Testis (tissue), 3 donors: ENCODE results near the gene TCEAL9. TPM values are rescaled to one million over a fixed set of nuclear protein-coding genes. Genes with fewer than 3 reads are reported as not detected.

ENCODE experiments used
- DNase-seq: peaks from one replicate; pipeline ENCODE4 v3.0.0-alpha.2; 2019
- H3K27ac ChIP-seq, 2 donors: fragments of 200-600 bp; sonication (generic); one replicate each; pipeline ENCODE4 v1.5.1; 2019
- H3K27me3 ChIP-seq: fragments of 200-600 bp; sonication (generic); one replicate; pipeline ENCODE4 v1.5.1; 2019
- H3K36me3 ChIP-seq: fragments of 200-600 bp; sonication (generic); one replicate; pipeline ENCODE4 v1.5.1; 2017; ENCODE audit warnings: low read depth; ENCODE audit errors: missing control alignments
- H3K4me1 ChIP-seq: fragments of 200-600 bp; sonication (generic); one replicate; pipeline ENCODE4 v1.5.1; 2019
- H3K4me3 ChIP-seq, 2 donors: fragments of 200-600 bp; sonication (generic); one replicate each; pipeline ENCODE4 v1.5.1; 2017 to 2019
- H3K9me3 ChIP-seq: fragments of 200-600 bp; sonication (generic); one replicate; pipeline ENCODE4 v1.5.1; 2017
- POLR2A ChIP-seq: fragments of 450-650 bp; IDR thresholded peaks from one replicate; pipeline ENCODE4 v1.6.1; 2017; ENCODE audit warnings: antibody characterized with exemption, mild to moderate bottlenecking, moderate library complexity
- WGBS, 2 donors: methylation state at CpG; one replicate each; pipeline ENCODE4 v1.1.5; 2018; 5-methylcytosine and 5-hydroxymethylcytosine counted together
- intact Hi-C: fragments of 100-400 bp; cut with DNase I; formaldehyde crosslinking; loops from one replicate; pipeline ENCODE4 v1.15.1; 2023; ENCODE audit warnings: low total_unique reads
- polyA plus RNA-seq: library from polyadenylated mRNA; stranded (reverse); fragments of 350-450 nt; fragmentation: Illumina TruSeq; extraction: RNeasy Lipid Tissue Mini Kit (QIAGEN cat#74804); gene quantifications from one replicate; pipeline ENCODE4 v1.2.3, GENCODE V29; 2014; ENCODE audit warnings: low read depth, low replicate concordance; ENCODE audit not compliant: insufficient read depth
- total RNA-seq, 2 donors: library from RNA; depleted of rRNA; stranded (reverse); fragments of >200 nt; gene quantifications; one replicate each; pipeline ENCODE4 v1.2.3, GENCODE V29; 2016
- TF ChIP-seq, protein P1 (sequence below), 3 experiments: fragments of 450-650 bp in 2 of 3; fragments of 200-600 bp in 1 of 3; sonication (generic) in 1 of 3; IDR thresholded peaks; one replicate each; pipeline ENCODE4 v1.5.1; 2016 to 2019; ENCODE audit warnings: antibody characterized with exemption in 3 of 3, mild to moderate bottlenecking in 2 of 3, moderate library complexity in 1 of 3

TCEAL9 gene
- total and polyA plus RNA-seq, 3 donors from 2014 or later = 74.9 to 99.7 (median 99.4) TPM

DNA sequence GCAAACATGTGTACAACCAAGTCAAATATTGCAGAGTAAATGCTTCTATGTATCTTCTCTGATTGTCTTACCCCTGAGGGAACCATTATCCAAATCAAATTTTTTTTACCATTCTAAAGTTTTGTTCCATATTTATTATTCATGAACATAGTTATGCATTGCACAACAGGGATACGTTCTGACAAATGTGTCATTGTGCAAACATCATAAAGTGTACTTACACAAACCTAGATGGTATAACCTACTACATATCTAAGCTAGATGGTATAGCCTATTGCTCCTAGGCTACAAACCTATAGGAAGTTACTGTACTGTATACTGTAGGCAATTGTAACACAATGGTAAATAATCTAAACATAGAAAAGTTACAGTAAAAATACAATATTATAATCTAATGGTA lies 43.4 kb downstream of the TCEAL9 start:
- Histone ChIP-seq H3K27me3 (no peaks in the 10 kb centered on the region), H3K27ac (no peak overlapping the region), H3K9me3 (no peaks in the 10 kb centered on the region), H3K4me3 (no peak overlapping the region), H3K36me3 (no peaks in the 10 kb centered on the region), H3K4me1 (no peaks in the 10 kb centered on the region)
- WGBS, 2 donors = 63 to 94% methylated on average over 1 of the region's 1 CpG
- intact Hi-C loops = no loop called here
- TF ChIP-seq, protein P1, sequence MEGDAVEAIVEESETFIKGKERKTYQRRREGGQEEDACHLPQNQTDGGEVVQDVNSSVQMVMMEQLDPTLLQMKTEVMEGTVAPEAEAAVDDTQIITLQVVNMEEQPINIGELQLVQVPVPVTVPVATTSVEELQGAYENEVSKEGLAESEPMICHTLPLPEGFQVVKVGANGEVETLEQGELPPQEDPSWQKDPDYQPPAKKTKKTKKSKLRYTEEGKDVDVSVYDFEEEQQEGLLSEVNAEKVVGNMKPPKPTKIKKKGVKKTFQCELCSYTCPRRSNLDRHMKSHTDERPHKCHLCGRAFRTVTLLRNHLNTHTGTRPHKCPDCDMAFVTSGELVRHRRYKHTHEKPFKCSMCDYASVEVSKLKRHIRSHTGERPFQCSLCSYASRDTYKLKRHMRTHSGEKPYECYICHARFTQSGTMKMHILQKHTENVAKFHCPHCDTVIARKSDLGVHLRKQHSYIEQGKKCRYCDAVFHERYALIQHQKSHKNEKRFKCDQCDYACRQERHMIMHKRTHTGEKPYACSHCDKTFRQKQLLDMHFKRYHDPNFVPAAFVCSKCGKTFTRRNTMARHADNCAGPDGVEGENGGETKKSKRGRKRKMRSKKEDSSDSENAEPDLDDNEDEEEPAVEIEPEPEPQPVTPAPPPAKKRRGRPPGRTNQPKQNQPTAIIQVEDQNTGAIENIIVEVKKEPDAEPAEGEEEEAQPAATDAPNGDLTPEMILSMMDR (IDR thresholded peaks at IDR 0.05) = no peak
- DNase-seq = no peak

DNA sequence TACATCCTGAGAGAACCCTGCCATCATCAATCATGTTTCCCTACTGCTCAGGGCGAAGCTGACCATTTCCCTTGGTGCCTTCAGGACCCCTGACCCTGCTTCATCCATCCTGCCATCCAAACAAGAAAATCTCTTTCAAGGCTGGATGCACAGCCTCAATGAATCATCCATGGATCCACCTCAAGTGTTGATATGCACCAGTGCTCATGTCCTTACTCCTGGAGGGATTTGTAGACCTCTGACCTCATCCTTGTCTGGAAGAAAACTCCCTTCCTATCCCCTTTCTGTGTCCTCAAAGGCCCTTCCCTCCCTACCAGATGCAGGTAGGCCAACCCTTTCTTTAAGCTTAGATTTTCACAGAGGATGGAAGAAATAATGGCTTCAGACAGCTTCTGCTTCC lies 44.6 kb downstream of the TCEAL9 start:
- Histone ChIP-seq H3K9me3 (no peaks in the 10 kb centered on the region), H3K4me3 (no peak overlapping the region), H3K4me1 (no peaks in the 10 kb centered on the region), H3K27me3 (no peaks in the 10 kb centered on the region), H3K36me3 (no peaks in the 10 kb centered on the region), H3K27ac (no peak overlapping the region)
- 67% methylated on average over 1 of the region's 1 CpG for WGBS, 2 donors
- TF ChIP-seq POLR2A = no peak
- TF ChIP-seq, protein P1 (IDR thresholded peaks at IDR 0.05) = no peak
- intact Hi-C loops = no loop called here
- DNase-seq = no peak

DNA sequence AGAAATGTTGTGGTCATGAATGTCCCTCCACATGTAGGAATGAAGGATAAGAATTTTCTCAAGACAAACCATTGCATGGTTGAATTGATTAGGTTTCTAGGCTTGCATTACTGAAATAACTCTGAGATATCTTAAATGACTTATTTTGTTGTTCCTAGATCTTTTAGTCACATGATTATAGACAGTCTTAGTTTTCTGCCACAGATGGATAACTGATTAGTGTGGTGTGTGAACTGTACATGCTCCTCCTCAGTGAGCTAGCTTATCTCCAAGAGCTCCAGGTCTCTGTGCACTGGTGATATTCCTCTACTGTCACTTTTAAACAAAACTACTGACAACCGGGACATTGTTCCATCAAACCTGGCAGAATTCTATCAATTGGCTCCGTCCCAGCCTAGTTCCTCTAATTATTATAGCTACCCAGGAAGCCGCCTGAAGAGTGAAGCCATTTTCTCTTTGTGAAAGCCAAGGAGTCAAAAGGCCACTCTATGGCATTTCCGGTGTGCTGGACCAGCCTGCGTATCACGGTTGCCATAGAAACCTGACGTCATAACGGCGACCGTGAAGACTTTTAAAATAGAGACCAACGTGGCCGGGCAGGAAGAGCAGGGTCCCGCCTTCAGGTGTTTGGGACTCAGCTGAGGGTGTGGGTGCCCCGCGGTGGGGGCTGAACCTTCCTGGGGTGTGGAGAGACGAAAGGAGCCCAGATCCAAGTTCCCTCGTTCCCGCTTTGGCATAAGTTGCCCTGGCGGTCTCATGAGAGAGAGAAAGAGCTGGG lies 48.1 kb downstream of the TCEAL9 start:
- peak overlapping the region; percentile 36 to 59 for H3K27ac ChIP-seq
- 0 to 1% methylated on average over 1 to 15 of the region's 19 CpGs for WGBS, 2 donors
- no peaks in the 10 kb centered on the region for H3K4me1 ChIP-seq
- H3K4me3 ChIP-seq = peak overlapping the region; percentile 54 to 62
- H3K36me3 ChIP-seq = no peaks in the 10 kb centered on the region
- intact Hi-C loops = no loop called here
- DNase-seq = peak; percentile 89
- H3K9me3 ChIP-seq = no peaks in the 10 kb centered on the region
- no peaks in the 10 kb centered on the region for H3K27me3 ChIP-seq
- TF ChIP-seq, protein P1 (IDR thresholded peaks at IDR 0.05) = no peak
- TF ChIP-seq POLR2A = no peak

DNA sequence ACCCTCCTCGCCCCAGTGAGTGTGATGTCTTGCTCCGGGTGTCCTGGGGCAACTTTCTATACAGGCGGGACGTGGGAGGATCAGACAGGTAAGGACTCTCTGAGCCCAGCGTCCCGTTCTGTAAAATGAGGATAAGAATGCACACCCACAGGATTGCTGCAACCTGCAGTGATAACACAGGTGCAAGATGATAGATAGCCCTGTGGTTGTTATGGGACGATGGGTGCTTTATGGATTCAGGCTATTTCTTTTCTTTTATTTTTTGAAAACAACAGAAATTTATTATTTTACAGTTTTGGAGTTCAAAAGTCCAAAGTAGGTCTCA lies 48.7 kb downstream of the TCEAL9 start:
- Histone ChIP-seq H3K4me3 (peak overlapping the region; percentile 54 to 62), H3K9me3 (no peaks in the 10 kb centered on the region), H3K27ac (peak overlapping the region; percentile 36 to 59), H3K36me3 (no peaks in the 10 kb centered on the region), H3K4me1 (no peaks in the 10 kb centered on the region), H3K27me3 (no peaks in the 10 kb centered on the region)
- 5 to 14% methylated on average over 1 to 3 of the region's 7 CpGs for WGBS, 2 donors
- DNase-seq = no peak
- intact Hi-C loops = no loop called here
- no peak for TF ChIP-seq POLR2A
- TF ChIP-seq, protein P1 (IDR thresholded peaks at IDR 0.05) = no peak

DNA sequence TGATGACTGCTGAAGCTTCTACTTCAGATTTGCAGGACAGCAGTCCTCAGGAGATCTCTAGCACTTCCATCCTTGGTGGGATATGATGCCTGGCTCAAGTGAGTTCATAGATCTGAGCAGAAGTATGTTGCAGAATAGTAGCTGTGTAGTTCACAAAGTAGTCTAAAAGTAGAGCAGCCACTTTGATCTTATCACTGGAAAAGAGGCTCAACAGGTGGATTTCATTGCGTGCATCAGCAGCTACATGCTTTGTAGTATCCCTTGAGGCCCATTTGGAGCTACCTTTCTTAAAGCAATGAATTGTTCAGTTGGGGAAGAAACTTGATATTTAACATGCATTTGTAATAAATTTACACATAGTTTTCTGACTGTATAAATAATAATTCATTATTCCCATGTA lies 50.0 kb downstream of the TCEAL9 start:
- H3K27me3 ChIP-seq = no peaks in the 10 kb centered on the region
- no peaks in the 10 kb centered on the region for H3K9me3 ChIP-seq
- intact Hi-C loops = no loop called here
- H3K4me1 ChIP-seq = no peaks in the 10 kb centered on the region
- H3K27ac ChIP-seq = no peak overlapping the region
- no peaks in the 10 kb centered on the region for H3K36me3 ChIP-seq
- no peak for TF ChIP-seq POLR2A
- TF ChIP-seq, protein P1 (IDR thresholded peaks at IDR 0.05) = no peak
- DNase-seq = no peak
- no peak overlapping the region for H3K4me3 ChIP-seq
- WGBS, 2 donors = 94 to 100% methylated on average over 1 of the region's 1 CpG
